ENCODE results near the gene METTL4.
"Not testable (repeated sequence)": the region's sequence is repeated elsewhere in the genome, so short reads cannot be mapped to it uniquely, and the experiment has no call there.

METTL4 gene

GRCh38 chr18:2524794-2525198 lies 46.5 kb downstream of the METTL4 start:
- DNase-seq: not testable (repeated sequence)

GRCh38 chr18:2522112-2522511 lies 49.2 kb downstream of the METTL4 start:
- DNase-seq: no peak

DNA sequence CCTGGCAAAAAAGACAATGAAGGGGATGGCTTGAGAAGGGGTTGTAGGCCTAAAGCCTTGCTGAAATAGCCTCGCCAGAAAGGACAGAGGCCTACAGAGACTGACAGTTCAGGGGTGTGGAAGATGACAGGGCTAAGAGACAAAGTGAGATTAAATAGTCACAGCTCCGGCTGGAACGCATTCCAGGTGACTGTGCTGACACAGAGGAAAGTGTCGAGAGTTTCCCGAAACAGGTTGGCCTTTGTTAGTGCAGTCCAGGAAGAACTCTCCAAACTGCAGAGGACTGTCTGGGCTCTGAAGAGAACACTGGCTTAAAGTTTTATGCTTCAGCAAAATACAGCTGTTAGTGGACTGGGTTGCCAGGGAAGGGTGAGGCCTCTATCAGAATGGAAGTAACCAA lies 52.8 kb downstream of the METTL4 start:
- DNase-seq: no peak

- no peak for DNase-seq
Measured at GRCh38 chr18:2515908-2516625, 55.2 kb downstream of the METTL4 start.

DNA sequence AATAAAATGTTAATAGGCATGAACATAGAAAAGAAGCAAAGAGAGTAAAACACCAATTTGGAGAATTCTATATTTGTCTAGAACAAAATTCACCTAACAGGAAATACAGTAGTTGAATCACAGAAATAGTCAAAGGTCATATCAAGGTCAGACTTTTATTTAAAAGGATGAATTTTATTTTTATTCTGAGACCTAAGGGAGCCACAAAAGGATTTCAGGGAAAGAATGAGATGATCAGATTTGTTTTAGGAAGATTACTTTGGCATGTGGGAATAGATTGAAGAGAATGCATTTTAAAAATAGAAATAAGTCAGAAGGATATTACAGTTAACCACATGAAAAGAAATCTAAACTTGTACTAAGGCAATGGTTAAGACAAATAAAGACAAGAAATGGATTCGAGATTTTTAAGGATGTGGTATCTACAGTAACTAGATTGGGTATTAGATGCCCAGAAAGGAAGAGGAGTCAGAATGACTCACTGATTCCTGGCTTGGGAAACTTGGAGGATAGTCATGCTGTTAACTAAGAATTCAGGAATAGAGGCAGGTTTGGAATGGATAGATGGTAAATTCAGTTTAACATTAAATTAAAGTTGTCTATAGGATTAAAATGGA lies 56.0 kb downstream of the METTL4 start:
- peak in 1 of 58 donors; percentile 3 for DNase-seq

DNA sequence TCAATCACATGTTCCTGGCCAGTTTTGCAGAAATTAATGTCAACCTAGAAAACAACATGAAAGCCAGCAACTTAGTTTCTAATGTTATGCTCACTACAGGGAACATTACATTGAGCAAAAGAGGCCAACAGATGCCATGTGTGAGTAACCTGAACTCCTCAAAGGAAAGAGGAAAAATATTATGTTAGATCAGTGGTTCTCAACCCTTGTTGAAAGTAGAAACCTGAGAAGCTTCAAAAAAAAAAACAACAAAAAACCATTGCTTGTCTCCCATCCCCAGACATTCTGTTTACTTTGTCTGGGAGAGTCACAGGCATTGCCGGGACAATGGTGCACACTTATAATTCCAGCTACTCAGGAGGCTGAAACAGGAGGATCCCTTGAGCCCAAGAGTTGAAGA lies 57.7 kb downstream of the METTL4 start:
- no peak for DNase-seq

DNA sequence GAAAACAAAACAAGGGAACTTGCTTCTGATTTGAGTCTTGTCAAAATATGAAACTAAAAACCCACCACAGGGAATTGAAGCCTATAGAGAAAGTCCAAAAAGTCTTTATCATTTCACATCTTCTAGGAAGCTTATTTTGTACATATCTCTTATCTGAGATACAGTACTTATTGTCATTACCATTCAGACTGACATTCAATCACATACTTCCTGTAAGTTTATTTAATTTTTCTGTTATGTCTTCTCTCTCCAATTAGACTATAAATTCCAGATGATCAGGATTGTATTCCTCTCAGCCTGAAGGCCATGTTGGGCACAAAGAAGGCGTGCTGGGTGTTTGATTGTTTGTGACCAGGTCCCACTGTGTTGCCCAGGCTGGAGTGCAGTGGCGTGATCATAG lies 59.2 kb downstream of the METTL4 start:
- DNase-seq: no peak

DNA sequence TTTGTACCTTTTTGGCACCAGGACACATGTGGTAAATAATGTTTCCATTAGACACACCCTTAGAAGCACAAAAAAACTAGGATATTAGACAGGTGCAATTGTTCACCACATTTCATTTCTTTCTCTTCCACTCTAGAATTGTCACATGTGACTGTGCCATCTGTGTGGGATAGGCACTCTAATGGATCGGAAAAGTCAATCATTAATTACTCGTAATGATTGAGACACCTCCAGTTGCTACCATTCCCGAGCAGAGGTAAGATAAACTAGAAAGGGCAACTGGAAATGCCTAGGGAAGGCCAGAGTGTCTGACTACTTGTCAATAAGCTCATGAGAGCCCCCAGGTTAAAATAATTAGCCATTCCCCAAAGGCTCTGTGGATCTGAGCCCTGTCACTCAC lies 59.9 kb downstream of the METTL4 start:
- DNase-seq: no peak

DNA sequence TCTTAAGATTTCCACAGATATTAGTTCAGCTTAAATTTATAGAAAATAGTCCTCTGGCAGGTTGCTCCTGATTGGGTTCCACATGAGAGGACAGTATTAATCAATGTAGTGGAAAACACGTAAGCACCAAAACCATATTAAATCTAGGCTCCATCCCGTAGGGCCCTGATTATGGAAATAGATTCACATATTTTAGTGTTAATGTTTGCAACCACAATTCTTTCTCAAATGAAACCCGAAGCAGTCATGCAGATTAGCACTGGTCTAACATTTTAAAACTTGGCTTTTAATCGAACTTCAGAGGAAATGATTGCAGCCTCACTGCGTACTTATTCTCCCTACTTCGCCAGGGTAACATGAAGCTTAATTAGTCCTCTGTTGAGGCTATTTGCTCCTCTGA lies 60.9 kb downstream of the METTL4 start:
- DNase-seq: no peak

DNA sequence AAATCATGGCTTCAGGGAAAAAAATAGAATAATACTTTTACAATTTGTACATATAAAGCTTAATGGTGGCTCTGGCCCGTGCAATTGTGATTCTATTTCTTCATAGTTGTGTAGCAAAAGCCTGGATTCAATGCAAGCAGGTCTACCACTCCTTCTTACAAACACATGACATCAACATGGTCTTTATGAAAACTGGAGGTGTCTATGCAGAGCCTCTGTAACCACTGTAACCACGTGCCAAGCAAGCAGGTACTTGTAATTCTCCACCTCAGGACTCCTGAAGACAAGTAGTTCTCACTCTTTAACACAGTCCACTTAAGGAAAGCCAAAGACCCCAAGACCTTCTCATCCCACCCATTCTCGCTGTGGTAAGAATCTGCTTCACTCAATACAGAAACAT lies 62.6 kb downstream of the METTL4 start:
- no peak for DNase-seq

DNA sequence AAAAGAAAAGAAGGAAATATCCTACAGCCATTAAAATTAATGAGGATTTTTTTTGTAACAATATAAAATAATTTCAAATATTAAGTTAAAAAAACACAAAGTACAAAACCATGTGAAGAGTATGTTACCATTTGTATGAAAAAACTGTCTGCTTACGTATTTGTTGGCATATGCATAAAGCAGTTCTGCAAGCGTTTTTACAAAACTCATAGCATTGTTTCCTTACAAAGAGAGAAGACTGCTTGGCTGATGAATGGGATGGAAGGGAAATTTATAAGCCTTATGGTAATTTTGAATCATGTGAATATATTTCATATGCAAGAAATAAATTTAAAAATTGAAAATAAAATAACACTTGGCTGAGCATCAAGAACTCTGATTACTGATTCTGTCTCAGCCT lies 63.1 kb downstream of the METTL4 start:
- no peak for DNase-seq

DNA sequence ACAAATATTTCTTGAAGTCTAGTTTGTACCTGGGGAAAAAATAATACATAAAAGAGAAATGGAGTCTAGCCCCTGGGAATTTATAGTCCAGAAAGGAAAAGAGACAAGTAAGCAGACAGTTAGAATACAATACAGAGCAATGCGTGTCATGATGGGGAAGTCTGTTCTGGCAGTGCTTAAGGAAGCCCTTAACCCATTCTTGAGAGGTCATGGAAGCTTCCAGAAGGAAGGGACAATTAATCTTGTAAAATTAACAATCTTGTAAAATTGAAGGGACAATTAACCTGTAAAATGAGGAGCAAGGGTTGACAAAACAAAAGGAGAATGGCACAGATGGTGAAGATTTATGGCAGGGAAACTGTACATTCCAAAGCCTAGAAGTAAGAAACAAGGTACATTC lies 66.7 kb downstream of the METTL4 start:
- DNase-seq: no peak

GRCh38 chr18:2502880-2503279 lies 68.4 kb downstream of the METTL4 start:
- DNase-seq: no peak

DNA sequence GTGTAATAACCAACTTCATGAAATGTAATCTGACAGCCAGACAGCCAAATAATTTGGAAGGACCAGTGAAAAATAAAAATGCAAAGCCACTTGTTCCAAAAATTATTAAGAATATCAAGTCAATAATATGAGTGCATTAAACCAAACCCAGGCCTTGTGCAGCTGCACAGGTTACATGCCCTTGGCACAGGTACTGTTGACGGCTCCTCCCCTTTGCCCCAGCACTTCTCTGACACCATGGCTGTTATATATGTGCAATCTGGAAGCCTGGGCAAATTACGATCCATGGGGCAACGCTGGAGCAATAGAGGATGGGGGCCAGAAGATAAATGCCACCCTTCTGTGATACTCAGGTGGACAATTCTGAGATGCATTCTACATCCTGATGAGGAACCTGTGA lies 68.9 kb downstream of the METTL4 start:
- DNase-seq: no peak

DNA sequence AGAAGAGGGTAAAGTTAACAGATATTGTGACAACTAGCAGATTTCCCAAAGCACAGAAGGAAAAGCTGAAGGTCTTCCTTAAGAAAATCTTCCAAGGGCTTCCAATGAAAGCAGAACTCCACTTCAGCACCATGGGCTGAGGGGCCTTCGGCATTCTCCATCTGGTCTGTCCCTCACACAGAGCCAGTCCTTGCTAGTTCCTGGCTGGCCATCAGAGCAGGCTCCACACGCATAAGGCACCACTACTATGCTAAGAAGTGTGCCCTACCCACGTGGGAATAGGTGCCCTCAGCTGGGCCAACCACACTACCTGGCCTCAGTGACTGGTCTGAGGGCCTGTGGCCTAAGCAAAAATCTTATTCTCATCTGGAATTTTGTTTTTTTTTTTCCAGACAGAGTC lies 73.5 kb downstream of the METTL4 start:
- DNase-seq: no peak

DNA sequence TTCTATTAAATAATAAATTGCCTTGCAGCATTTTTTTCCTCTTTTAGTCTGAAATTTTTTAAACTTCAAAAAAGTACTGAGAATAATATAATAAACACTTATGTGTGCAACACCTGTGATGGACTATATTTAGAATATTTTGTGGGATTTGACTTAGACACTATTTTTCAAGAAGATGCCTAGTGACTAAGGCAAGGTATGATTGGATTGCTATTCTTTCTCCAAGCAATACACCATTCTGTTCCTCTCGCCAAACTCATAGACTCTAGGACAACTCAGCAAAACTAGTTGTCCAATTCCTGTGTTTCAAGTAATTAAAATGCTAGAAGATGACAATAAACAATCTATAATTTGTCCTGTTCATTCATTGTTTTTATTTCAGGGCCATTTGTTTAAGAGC lies 75.9 kb downstream of the METTL4 start:
- no peak for DNase-seq

- DNase-seq: no peak
Measured at GRCh38 chr18:2494921-2495320, 76.4 kb downstream of the METTL4 start.

Measured in anterior cingulate cortex (tissue), 58 donors.